Vagina (tissue), 2 donors: Measurements from ENCODE around the gene EIF3D.

Experiments
- CTCF ChIP-seq, 3 experiments: fragments of 450-650 bp in 2 of 3; fragments of 200-600 bp in 1 of 3; sonication (generic) in 1 of 3; IDR thresholded peaks; one replicate each; pipeline ENCODE4 v1.5.1; 2017 to 2019; ENCODE audit warnings: antibody characterized with exemption in 3 of 3, mild to moderate bottlenecking in 2 of 3, moderate library complexity in 2 of 3
- POLR2A ChIP-seq, 2 donors: fragments of 450-650 bp; IDR thresholded peaks; one replicate each; pipeline ENCODE4 v1.6.1; 2017; ENCODE audit warnings: antibody characterized with exemption in 2 of 2, mild to moderate bottlenecking in 2 of 2, moderate library complexity in 2 of 2
- POLR2AphosphoS5 ChIP-seq, 2 donors: sonication (generic); formaldehyde crosslinking; IDR thresholded peaks; one replicate each; pipeline ENCODE4 v1.9.0; 2017; ENCODE audit warnings: antibody characterized with exemption in 2 of 2, mild to moderate bottlenecking in 2 of 2, low read depth in 1 of 2; ENCODE audit not compliant: insufficient read depth in 1 of 2

- TF ChIP-seq POLR2A (IDR thresholded peaks at IDR 0.05) (no peak), POLR2AphosphoS5 (IDR thresholded peaks at IDR 0.05; ENCODE audit: insufficient read depth in 1 of 2, low read depth in 1 of 2) (no peak), CTCF (IDR thresholded peaks at IDR 0.05) (no peak)
Observed at GRCh38 chr22:36549033-36549432, 20.1 kb upstream of the EIF3D start.
